ENCODE results near the gene LINC01488. TPM values are rescaled to one million over a fixed set of nuclear protein-coding genes. Genes with fewer than 3 reads are reported as not detected.

Gene LINC01488
- total RNA-seq, 1 experiment from 2014 or later, result not detected

GRCh38 chr11:69536406-69536805 lies 54.9 kb downstream of the LINC01488 start:
- no peaks in the 10 kb centered on the region for H3K4me1 ChIP-seq (ENCODE audit: control insufficient read depth in 1 of 2, insufficient read depth in 2 of 2, low read length in 2 of 2)
- H2AFZ ChIP-seq (ENCODE audit: low read depth, low read length, poor library complexity, severe bottlenecking), result no peak overlapping the region
- RAD21 ChIA-PET (ENCODE audit: low non-redundant PET in 1 of 2, low total read pairs in 2 of 2, uncharacterized antibody in 2 of 2, unreplicated experiment in 2 of 2), result no interaction called here
- H3K9ac ChIP-seq (ENCODE audit: low read length), result no peak overlapping the region
- BruUV-seq (replicated peaks), result no TSS peak
- H3K79me2 ChIP-seq (ENCODE audit: insufficient read depth, low read length), result no peaks in the 10 kb centered on the region
- H3K36me3 ChIP-seq (ENCODE audit: control insufficient read depth in 1 of 2, insufficient read depth in 2 of 2, low read length in 2 of 2), result no peaks in the 10 kb centered on the region
- H3K4me3 ChIP-seq (replicated peaks in 1 of 2; ENCODE audit: low read depth in 1 of 2, low read length in 2 of 2), result no peak overlapping the region
- CTCF ChIA-PET, result no interaction called here
- no peak overlapping the region for H3K4me2 ChIP-seq (ENCODE audit: low read length)
- H3K9me2 ChIP-seq (ENCODE audit: insufficient read depth), result no peaks in the 10 kb centered on the region
- no peaks in the 10 kb centered on the region for H3K9me3 ChIP-seq (ENCODE audit: control insufficient read depth in 1 of 2, insufficient read depth in 1 of 2, low read depth in 1 of 2, low read length in 2 of 2)
- H3K27me3 ChIP-seq (ENCODE audit: insufficient read depth, low read length), result no peaks in the 10 kb centered on the region
- POLR2A ChIA-PET, result no interaction called here
- ATAC-seq (no peak), DNase-seq (ENCODE audit: low read depth, low spot score) (no peak)
- H4K20me1 ChIP-seq (ENCODE audit: insufficient read depth), result no peaks in the 10 kb centered on the region
- intact Hi-C loops (cut with micrococcal nuclease), result no loop called here
- no peak for TF ChIP-seq FOSL1 (IDR thresholded peaks at IDR 0.05; ENCODE audit: low read depth)
- TF ChIP-seq TCF7L2 (IDR thresholded peaks at IDR 0.05; ENCODE audit: borderline replicate concordance, extremely low read depth, insufficient read depth, insufficient read length), result no peak
- no peak overlapping the region for H3K27ac ChIP-seq (ENCODE audit: low read depth, low read length)

GRCh38 chr11:69537126-69537525 lies 55.7 kb downstream of the LINC01488 start:
- intact Hi-C loops (cut with micrococcal nuclease), result no loop called here

More at GRCh38 chr11:69537126-69537525, 55.7 kb downstream of the LINC01488 start:
- Histone ChIP-seq H2AFZ (ENCODE audit: low read depth, low read length, poor library complexity, severe bottlenecking) (no peak overlapping the region), H3K4me3 (replicated peaks in 1 of 2; ENCODE audit: low read depth in 1 of 2, low read length in 2 of 2) (no peak overlapping the region), H3K27ac (ENCODE audit: low read depth, low read length) (no peak overlapping the region), H3K9me2 (ENCODE audit: insufficient read depth) (no peaks in the 10 kb centered on the region), H3K4me2 (ENCODE audit: low read length) (no peak overlapping the region), H3K9me3 (ENCODE audit: control insufficient read depth in 1 of 2, insufficient read depth in 1 of 2, low read depth in 1 of 2, low read length in 2 of 2) (no peaks in the 10 kb centered on the region), H3K4me1 (ENCODE audit: control insufficient read depth in 1 of 2, insufficient read depth in 2 of 2, low read length in 2 of 2) (no peaks in the 10 kb centered on the region), H4K20me1 (ENCODE audit: insufficient read depth) (no peaks in the 10 kb centered on the region), H3K36me3 (ENCODE audit: control insufficient read depth in 1 of 2, insufficient read depth in 2 of 2, low read length in 2 of 2) (no peaks in the 10 kb centered on the region), H3K79me2 (ENCODE audit: insufficient read depth, low read length) (no peaks in the 10 kb centered on the region), H3K9ac (ENCODE audit: low read length) (no peak overlapping the region), H3K27me3 (ENCODE audit: insufficient read depth, low read length) (no peaks in the 10 kb centered on the region)
- BruUV-seq (replicated peaks), result no TSS peak
- ChIA-PET POLR2A (no interaction called here), CTCF (no interaction called here), RAD21 (ENCODE audit: low non-redundant PET in 1 of 2, low total read pairs in 2 of 2, uncharacterized antibody in 2 of 2, unreplicated experiment in 2 of 2) (no interaction called here)
- DNase-seq (ENCODE audit: low read depth, low spot score) (no peak), ATAC-seq (no peak)
- TF ChIP-seq ZBTB33 (IDR thresholded peaks at IDR 0.05; ENCODE audit: extremely low read depth, insufficient replicate concordance, low read length), result no peak
- no peak for TF ChIP-seq CBX3 (IDR thresholded peaks at IDR 0.05; ENCODE audit: low read depth)
- TF ChIP-seq FOSL1 (IDR thresholded peaks at IDR 0.05; ENCODE audit: low read depth), result no peak
- TF ChIP-seq SP1 (IDR thresholded peaks at IDR 0.05; ENCODE audit: low read depth), result no peak
